K562 (cell line): ENCODE results near the gene LACTB. TPM values are rescaled to one million over a fixed set of nuclear protein-coding genes. Genes with fewer than 3 reads are reported as not detected.

ENCODE experiments used
- ARID2 ChIP-seq: fragments of 450-650 bp; IDR thresholded peaks from 2 replicates; pipeline ENCODE4 v1.6.1; 2017; ENCODE audit warnings: antibody characterized with exemption, mild to moderate bottlenecking
- CREM ChIP-seq: IDR thresholded peaks from 2 replicates; pipeline ENCODE4 v1.6.1; 2014; ENCODE audit warnings: antibody characterized with exemption, low read depth
- GABPA ChIP-seq: fragments of 200-800 bp; sonication (Bioruptor generic); conservative IDR thresholded peaks from 2 replicates; pipeline ENCODE4 v1.6.1; 2016; ENCODE audit warnings: low read depth, missing genetic modification characterization, missing compliant biosample characterization
- GTF2F1 ChIP-seq: IDR thresholded peaks from 2 replicates; pipeline ENCODE4 v1.6.1; 2011; ENCODE audit warnings: low read depth, low read length, improper control_type of control experiment
- HDGF ChIP-seq: fragments of 450-650 bp; IDR thresholded peaks from 2 replicates; pipeline ENCODE4 v1.6.1; 2016
- L3MBTL2 ChIP-seq: fragments of 450-650 bp; IDR thresholded peaks from 2 replicates; pipeline ENCODE4 v1.6.1; 2016; ENCODE audit warnings: mild to moderate bottlenecking, moderate library complexity
- MBD2 ChIP-seq: sonication (generic); IDR thresholded peaks from 2 replicates; pipeline ENCODE4 v1.6.1; 2016; ENCODE audit warnings: low read depth, borderline replicate concordance
- NR2C2 ChIP-seq, 2 experiments: fragments of 200-800 bp in 1 of 2; sonication (Bioruptor generic) in 1 of 2; sonication (generic) in 1 of 2; formaldehyde crosslinking in 1 of 2; IDR thresholded peaks; 2 replicates each; pipeline versions ENCODE4 v1.6.1 to v1.8.0; 2016 to 2022; ENCODE audit warnings: mild to moderate bottlenecking in 1 of 2, missing compliant biosample characterization in 1 of 2, missing genetic modification characterization in 1 of 2, missing genetic modification reagents in 1 of 2
- PML ChIP-seq: IDR thresholded peaks from 2 replicates; pipeline ENCODE4 v1.6.1; 2012; ENCODE audit warnings: low read length, inconsistent platforms
- YY1 ChIP-seq, 3 experiments: IDR thresholded peaks; 2 replicates each; pipeline ENCODE4 v1.6.1; 2011; ENCODE audit warnings: low read length in 2 of 3, mild to moderate bottlenecking in 2 of 3, moderate library complexity in 2 of 3, borderline replicate concordance in 1 of 3, control low read depth in 1 of 3, low read depth in 1 of 3; ENCODE audit not compliant: insufficient read depth in 3 of 3, insufficient replicate concordance in 2 of 3, control insufficient read depth in 1 of 3, insufficient read length in 1 of 3; ENCODE audit errors: extremely low read depth in 1 of 3
- ZBTB17 ChIP-seq: fragments of 450-650 bp; formaldehyde crosslinking; IDR thresholded peaks from 2 replicates; pipeline ENCODE4 v1.4.0; 2020; ENCODE audit warnings: mild to moderate bottlenecking
- ZEB2 ChIP-seq: fragments of 450-650 bp; IDR thresholded peaks from 2 replicates; pipeline ENCODE4 v1.6.1; 2016
- ZNF197 ChIP-seq: fragments of 200-800 bp; sonication (Bioruptor generic); IDR thresholded peaks from 2 replicates; pipeline ENCODE4 v1.6.1; 2016; ENCODE audit warnings: low read depth, missing genetic modification characterization, missing compliant biosample characterization
- ZNF507 ChIP-seq: conservative IDR thresholded peaks from 2 replicates; pipeline ENCODE4 v1.6.1; 2017; ENCODE audit warnings: missing genetic modification characterization, missing compliant biosample characterization
- polyA plus RNA-seq, 8 experiments: library from polyadenylated mRNA; depleted of rRNA in 4 of 8; stranded (reverse) in 5 of 8; unstranded in 3 of 8; fragments of >200 nt; fragmentation: Nextera tagmentation in 2 of 8; fragmentation: Illumina TruSeq in 1 of 8; extraction: Ambion mirVana in 2 of 8; extraction: Trizol in 1 of 8; gene quantifications; 2 replicates each; pipeline versions ENCODE4 v1.2.1 to v1.2.3, GENCODE V29; 2011 to 2014; ENCODE audit warnings: inconsistent platforms in 1 of 8, missing spikeins in 1 of 8
- total RNA-seq, 7 experiments: library from RNA; depleted of rRNA in 6 of 7; stranded (reverse); fragments of >200 nt in 6 of 7; fragmentation: Illumina TruSeq in 2 of 7; extraction: Trizol in 2 of 7; gene quantifications; 2 replicates each; pipeline versions ENCODE4 v1.2.1 to v1.2.3, GENCODE V29; 2011 to 2021; ENCODE audit warnings: low replicate concordance in 1 of 7
- TF ChIP-seq, protein P1 (sequence below): fragments of 250-450 bp; sonication (Bioruptor Pico); IDR thresholded peaks from 2 replicates; pipeline ENCODE4 v1.5.0; 2022; ENCODE audit warnings: mild to moderate bottlenecking
- TF ChIP-seq, protein P2 (sequence below), 3 experiments: IDR thresholded peaks in 2 of 3; conservative IDR thresholded peaks in 1 of 3; 2 replicates each; pipeline ENCODE4 v1.5.1; 2011 to 2012; ENCODE audit warnings: low read length in 3 of 3, mild to moderate bottlenecking in 3 of 3, control low read depth in 2 of 3, improper control_type of control experiment in 1 of 3, inconsistent platforms in 1 of 3, low read depth in 1 of 3, mixed read lengths in 1 of 3, moderate library complexity in 1 of 3; ENCODE audit not compliant: insufficient read depth in 2 of 3
- TF ChIP-seq, protein P3 (sequence below): fragments of 150-350 bp; conservative IDR thresholded peaks from 2 replicates; pipeline ENCODE4 v1.6.1; 2014; ENCODE audit warnings: low read length
- TF ChIP-seq, protein P4 (sequence below): fragments of 450-650 bp; IDR thresholded peaks from 2 replicates; pipeline ENCODE4 v1.6.1; 2018; ENCODE audit warnings: mild to moderate bottlenecking, low read depth; ENCODE audit not compliant: partially characterized antibody

Gene LACTB
- total and polyA plus RNA-seq, 9 of the 15 experiments (the other 6 are each of a cell fraction or from before 2014, with no cell fraction given) = 3.1 to 15.5 (median 9.8) TPM

DNA sequence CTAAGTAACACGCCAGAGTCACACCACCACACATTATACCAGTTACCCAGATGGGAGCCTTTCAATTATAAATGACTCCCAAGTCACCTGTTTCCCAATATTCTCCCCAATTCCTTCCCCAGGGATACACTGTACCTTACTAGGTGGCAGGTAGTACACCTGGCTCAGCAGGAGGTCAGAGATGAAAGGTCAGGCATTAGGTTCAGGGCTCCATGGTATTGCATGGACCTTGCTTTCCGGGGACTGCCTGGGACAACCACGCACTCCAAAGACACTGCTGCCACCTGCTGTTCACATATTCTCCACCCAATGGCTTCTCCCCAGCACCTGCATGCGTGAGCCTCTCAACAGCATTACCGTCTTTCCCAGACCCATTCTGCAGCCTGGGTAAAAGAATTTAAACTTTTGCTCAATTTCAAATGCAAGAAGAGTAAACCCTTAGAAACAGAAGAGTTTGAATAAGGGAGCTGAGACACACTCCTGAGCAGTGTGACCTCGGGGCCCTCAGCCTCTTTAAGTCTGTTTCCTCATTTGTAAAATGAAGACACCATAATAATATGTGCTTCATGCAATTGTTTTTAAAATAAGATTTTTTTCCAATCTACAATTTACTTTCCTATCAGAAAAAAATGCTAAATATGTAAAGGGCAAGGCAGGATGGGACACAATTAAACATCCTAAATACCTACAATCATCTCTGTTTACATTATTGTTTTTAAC lies 28.0 kb upstream of the LACTB start (continued):
- TF ChIP-seq, protein P1, sequence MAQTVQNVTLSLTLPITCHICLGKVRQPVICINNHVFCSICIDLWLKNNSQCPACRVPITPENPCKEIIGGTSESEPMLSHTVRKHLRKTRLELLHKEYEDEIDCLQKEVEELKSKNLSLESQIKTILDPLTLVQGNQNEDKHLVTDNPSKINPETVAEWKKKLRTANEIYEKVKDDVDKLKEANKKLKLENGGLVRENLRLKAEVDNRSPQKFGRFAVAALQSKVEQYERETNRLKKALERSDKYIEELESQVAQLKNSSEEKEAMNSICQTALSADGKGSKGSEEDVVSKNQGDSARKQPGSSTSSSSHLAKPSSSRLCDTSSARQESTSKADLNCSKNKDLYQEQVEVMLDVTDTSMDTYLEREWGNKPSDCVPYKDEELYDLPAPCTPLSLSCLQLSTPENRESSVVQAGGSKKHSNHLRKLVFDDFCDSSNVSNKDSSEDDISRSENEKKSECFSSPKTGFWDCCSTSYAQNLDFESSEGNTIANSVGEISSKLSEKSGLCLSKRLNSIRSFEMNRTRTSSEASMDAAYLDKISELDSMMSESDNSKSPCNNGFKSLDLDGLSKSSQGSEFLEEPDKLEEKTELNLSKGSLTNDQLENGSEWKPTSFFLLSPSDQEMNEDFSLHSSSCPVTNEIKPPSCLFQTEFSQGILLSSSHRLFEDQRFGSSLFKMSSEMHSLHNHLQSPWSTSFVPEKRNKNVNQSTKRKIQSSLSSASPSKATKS (CRISPR knock-in tag) = no peak
- TF ChIP-seq MBD2 (no peak), ZNF507 (tag) (no peak), YY1 (IDR thresholded peaks at IDR 0.05; ENCODE audit: borderline replicate concordance in 1 of 3, control insufficient read depth in 1 of 3, extremely low read depth in 1 of 3, insufficient read depth in 3 of 3, insufficient read length in 1 of 3, insufficient replicate concordance in 2 of 3, low read depth in 1 of 3, low read length in 2 of 3) (peak in 2 of 3 experiments; percentile 56 to 74), NR2C2 (CRISPR knock-in tag; IDR thresholded peaks at IDR 0.05) (peak; percentile 90), NR2C2 (tag; IDR thresholded peaks at IDR 0.05) (peak; percentile 97), ZBTB17 (no peak), GABPA (tag) (0 out of 2 replicates have a peak, but pooled peaks have one; percentile 7), L3MBTL2 (peak; percentile 43; the same call in 1 of the 2 replicates), ZEB2 (peak; percentile 80), ZNF197 (CRISPR knock-in tag) (0 out of 2 replicates have a peak, but pooled peaks have one; percentile 38), HDGF (0 out of 2 replicates have a peak, but pooled peaks have one; percentile 62), PML (no peak), CREM (0 out of 2 replicates have a peak, but pooled peaks have one; percentile 16), ARID2 (peak; percentile 97), GTF2F1 (no peak)
- TF ChIP-seq, protein P2, sequence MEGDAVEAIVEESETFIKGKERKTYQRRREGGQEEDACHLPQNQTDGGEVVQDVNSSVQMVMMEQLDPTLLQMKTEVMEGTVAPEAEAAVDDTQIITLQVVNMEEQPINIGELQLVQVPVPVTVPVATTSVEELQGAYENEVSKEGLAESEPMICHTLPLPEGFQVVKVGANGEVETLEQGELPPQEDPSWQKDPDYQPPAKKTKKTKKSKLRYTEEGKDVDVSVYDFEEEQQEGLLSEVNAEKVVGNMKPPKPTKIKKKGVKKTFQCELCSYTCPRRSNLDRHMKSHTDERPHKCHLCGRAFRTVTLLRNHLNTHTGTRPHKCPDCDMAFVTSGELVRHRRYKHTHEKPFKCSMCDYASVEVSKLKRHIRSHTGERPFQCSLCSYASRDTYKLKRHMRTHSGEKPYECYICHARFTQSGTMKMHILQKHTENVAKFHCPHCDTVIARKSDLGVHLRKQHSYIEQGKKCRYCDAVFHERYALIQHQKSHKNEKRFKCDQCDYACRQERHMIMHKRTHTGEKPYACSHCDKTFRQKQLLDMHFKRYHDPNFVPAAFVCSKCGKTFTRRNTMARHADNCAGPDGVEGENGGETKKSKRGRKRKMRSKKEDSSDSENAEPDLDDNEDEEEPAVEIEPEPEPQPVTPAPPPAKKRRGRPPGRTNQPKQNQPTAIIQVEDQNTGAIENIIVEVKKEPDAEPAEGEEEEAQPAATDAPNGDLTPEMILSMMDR (IDR thresholded peaks at IDR 0.05 in 2 of 3, conservative IDR thresholded peaks at IDR 0.05 in 1 of 3; ENCODE audit: insufficient read depth in 2 of 3, low read depth in 1 of 3, low read length in 3 of 3) = peak; percentile 92 to 95 (median 92)
- TF ChIP-seq, protein P3, sequence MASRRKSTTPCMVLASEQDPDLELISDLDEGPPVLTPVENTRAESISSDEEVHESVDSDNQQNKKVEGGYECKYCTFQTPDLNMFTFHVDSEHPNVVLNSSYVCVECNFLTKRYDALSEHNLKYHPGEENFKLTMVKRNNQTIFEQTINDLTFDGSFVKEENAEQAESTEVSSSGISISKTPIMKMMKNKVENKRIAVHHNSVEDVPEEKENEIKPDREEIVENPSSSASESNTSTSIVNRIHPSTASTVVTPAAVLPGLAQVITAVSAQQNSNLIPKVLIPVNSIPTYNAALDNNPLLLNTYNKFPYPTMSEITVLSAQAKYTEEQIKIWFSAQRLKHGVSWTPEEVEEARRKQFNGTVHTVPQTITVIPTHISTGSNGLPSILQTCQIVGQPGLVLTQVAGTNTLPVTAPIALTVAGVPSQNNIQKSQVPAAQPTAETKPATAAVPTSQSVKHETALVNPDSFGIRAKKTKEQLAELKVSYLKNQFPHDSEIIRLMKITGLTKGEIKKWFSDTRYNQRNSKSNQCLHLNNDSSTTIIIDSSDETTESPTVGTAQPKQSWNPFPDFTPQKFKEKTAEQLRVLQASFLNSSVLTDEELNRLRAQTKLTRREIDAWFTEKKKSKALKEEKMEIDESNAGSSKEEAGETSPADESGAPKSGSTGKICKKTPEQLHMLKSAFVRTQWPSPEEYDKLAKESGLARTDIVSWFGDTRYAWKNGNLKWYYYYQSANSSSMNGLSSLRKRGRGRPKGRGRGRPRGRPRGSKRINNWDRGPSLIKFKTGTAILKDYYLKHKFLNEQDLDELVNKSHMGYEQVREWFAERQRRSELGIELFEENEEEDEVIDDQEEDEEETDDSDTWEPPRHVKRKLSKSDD = no peak
- TF ChIP-seq, protein P4, sequence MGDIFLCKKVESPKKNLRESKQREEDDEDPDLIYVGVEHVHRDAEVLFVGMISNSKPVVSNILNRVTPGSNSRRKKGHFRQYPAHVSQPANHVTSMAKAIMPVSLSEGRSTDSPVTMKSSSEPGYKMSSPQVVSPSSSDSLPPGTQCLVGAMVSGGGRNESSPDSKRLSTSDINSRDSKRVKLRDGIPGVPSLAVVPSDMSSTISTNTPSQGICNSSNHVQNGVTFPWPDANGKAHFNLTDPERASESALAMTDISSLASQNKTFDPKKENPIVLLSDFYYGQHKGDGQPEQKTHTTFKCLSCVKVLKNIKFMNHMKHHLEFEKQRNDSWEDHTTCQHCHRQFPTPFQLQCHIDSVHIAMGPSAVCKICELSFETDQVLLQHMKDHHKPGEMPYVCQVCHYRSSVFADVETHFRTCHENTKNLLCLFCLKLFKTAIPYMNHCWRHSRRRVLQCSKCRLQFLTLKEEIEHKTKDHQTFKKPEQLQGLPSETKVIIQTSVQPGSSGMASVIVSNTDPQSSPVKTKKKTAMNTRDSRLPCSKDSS = no peak
